ENCODE results near the gene CSNK1D.
"Not testable (repeated sequence)": the region's sequence is repeated elsewhere in the genome, so short reads cannot be mapped to it uniquely, and the experiment has no call there.

Gene CSNK1D

DNA sequence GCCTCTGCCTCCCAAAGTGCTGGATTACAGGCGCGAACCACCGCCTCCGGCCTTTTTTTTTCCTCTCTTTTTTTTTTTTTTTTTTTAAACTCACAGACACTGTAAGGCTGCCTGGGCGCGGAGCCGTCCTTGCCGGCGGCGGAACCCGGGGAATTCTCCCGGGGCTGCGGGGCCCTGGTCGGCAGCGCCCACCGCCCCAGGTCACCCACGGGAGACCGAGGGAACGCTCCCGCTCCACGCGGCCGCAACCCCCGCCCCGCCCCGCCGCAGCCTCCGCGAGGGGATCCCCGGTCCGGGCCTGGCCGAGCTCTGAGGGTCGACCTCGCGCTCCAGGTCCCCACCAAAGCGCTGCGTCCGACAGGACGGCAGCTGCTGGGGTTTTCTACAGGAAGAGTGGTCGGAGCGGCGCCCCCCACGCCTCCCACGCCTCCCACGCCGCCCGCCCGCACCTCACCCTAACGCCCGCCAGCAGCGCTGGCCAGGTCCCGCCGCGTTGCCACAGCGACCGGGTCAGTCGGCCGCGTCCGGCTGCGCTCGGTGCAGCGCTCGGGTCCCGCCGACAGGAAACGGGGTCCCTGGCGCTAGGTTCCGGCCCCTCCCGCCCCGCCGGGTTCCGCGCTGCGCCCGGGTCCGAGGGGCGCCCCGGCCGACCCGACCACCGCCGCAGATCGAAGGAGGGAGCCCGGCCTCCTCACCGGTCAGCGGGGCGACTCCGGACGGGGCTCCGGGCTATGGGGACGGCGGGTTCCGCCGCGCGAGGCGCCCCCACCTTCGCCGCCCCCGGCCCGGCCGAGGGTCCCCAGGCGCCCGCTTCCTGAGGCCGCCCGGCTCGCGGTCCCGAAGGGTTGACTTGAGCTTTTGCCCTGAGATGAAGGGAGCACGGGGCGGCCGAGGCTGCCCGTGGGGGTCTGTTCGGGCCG, 60.9 kb downstream of the CSNK1D start, which contains the start of gene CCDC57:
Gene CCDC57, minus strand, starts transcription at position 512 of the 920 bp plus-strand sequence. CDS start 10,898 bp downstream, outside the sequence.
- no peak for DNase-seq

DNA sequence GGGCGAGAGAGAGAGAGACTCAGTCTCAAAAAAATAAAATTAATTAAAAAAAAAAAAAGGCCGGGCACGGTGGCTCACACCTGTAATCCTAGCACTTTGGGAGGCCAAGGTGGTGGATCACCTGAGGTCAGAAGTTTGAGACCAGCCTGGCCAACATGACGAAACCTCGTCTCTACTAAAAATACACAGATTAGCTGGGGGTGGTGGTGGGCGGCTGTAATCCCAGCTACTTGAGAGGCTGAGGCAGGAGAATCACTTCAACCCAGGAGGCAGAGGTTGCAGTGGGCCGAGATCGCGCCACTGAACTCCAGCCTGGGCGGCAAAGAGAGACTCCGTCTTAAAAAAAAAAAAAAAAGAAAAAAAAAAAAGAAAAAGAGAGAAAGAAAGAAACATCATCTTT, 62.8 kb downstream of the CSNK1D start:
- not testable (repeated sequence) for DNase-seq

DNA sequence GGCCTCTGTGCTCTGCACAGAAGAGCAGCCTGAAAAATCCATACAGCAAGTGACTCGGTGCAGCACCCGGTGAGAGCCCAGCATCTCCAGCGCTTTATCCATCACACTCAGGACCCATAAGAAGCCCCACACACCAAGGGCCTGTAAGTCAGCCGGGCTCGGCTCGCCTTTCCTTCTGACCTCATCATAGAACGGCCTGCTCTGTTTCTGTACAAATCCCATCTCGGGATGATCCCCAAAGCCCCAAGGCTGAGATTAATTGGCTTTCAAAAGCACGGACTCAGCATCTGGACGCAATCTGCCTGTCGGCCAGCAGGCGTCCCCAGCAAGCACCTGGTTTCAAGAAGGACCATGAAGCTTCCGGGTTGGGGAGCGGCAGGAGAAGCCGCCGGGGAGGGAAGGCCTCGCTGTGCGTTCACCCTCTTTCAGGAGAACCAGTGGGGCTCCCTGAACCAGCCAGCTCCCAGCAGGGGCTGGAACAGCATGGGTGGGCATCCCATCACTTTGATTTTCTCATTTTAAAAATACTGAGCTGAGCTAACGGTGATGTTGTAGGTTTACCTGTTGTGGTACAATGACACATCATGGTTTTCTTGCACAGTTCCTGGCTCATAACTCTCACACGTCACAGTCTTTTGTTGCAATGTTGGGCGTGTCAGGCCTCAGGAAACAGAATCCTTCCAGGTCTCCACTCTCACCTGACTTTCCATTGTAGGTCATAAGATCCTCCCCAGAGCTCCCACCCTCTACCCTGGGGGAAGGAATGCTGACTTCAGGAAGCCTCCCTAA, 67.6 kb downstream of the CSNK1D start:
- DNase-seq, result peak; percentile 65

DNA sequence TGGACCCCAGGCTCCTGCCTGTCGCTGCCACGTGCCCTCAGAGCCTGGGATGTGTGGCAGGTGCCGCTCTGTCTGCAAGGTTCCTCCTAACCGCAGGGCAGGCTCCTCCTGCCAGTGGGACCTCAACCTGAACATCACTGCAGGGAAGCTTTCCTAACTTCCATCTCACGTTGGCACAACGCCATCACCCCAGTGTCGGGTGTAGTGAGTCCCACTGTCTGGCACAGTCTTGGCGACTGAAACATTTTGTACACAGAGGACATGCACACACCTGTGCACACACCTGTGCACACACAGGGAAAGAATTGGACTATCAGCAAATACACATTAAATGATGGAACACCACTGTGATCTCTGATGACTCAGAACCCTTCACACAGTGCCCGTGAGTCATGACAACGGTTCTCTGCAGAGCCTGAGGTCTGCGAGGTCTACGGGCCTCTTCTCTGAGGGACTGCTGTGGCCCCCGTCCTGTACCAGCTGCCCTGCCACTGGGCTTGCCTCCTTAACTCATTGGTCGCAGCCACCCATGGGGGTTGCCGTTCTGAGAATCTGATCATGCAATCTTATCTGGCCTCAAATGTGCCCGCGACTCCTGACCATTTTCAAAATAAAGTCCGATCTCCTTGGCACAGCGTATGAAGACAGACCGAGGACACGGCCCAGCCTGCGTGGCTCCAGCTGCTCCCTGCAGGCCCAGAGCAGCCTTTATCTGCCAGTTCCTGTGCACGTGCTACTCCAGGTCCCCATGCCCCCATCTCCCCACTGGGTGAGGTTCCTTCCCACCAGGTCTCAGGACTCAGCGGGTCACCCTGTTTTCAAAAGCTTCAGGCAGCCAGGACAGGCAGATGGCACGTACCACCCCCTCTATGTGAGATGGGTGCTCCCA, 68.4 kb downstream of the CSNK1D start:
- no peak for DNase-seq

DNA sequence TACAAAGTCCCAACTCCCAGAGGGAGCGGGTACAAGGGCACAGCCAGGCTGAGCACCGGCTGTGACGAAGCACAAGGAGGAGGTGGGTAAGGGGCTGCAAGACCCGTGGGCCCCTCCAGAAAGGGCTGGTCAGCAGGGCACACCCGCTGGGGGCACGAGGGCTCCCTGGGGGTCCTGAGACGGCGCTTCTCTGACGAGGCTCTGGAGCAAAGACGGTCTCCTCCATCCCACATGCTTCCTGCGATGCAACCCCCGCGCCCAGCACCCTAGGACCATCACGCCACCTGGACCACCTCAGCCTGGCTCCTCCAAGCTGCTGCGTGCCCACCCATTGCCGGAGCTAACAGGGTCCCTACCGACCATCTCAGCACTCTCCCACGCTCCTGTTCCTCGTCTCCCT, 69.6 kb downstream of the CSNK1D start:
- DNase-seq, result no peak

DNA sequence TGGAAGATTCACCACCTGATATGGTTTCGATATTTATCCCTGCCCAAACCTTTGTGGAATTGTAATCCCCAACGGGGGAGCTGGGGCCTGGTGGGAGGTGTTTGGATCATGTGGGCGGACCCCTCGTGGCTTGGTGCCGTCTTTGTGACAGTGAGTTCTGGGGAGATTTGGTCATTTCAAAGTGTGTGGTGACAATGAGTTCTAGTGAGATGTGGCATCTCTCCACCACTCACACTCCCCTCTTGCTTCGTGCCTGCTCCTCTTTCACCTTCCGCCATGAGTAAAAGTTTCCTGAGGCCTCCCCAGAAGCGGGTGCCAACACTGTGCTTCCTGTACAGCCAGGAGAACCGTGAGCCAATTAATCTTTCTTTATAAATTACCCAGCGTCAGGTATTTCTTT, 70.5 kb downstream of the CSNK1D start:
- DNase-seq, result no peak

DNA sequence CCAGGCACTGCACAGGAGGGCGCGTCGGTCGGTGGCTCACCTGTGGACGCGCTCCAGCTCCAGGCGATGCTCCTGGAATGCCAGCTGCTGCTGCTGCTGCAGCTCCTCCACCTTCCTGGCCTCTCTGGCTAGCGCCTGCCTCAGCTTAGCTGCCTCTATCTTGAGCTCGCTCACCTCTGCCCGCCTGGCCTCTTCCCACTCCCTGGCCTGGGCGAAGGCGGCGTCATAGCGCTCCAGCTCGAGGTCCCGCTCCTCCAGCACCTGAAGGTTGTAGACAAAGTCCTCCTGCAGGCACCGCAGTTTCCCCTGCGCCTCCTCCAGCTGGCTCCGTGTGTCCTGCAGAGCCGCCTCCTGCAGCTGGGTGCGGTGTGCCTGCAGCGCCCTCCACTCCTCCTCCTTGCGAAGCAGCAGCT, 72.0 kb downstream of the CSNK1D start:
- DNase-seq, result no peak

DNA sequence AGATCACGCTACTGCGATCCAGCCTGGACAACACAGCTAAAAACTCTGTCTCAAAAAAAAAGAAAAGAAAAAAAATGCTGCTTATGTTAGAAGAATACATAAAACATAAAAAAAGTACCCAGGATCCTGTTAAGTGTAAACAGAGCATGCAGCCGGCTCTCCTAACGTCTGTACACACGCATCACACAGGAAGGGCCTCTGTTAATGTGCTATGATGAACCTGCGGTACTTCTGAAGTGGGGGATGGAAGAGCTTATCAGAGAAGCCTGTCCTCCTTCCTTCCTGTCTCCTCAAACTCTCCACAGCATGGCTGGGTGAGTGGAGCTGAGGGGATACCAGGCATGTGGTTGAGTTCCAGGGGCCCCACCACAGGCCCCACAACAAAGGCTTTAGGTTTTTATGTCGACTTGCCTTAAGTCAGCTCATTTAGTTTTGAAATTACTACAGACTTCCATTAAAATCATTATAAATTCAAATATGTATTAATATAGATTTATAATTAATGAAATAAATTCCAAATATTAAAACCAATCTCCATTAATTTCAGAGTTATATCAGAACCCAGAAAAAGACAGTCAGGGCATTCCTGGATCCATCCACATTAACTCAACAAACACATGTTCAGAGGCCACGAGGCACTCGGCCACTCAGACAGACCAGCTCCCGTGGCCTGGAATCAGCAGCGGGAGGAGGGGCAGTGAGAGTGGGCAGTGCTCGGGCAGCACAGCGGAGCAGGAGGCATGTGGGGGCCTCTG, 72.6 kb downstream of the CSNK1D start:
- DNase-seq, result peak; percentile 37

DNA sequence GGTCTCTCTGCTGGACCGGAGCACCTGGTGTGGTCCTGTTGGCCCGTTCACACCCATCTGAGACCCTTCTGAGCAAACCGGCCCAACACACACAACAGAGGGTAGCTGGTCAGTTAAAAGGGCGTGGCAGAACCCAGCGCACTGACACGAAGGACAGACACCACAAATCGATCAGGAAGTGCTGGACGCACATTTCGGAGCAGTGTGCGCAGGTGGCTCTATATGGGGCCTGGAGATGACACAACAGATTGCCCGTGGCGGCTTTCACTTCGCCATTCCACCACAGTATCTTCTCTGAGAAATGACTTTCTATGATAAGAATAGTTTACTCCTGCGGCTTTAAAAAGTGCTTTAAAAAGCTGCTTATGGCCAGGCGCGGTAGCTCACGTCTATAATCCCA, 73.4 kb downstream of the CSNK1D start:
- DNase-seq, result no peak

DNA sequence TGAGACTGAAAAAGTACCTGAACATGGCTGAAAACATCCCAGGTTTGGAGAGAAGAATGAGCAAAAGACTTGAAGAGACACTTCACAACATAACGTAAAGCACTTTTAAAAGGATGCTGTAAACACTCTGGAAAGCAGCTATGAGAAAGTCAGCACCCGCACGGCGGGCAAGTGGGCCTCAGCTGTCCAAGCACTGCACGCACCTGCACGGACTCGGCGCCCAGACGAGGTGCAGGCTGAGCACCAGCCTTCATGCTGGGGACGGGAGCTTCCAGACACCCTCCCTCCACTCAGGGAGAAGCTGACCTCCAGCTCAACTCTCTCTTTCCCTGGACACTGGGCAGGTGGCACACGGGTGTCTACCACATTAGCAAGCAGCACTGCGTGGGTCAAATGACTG, 74.0 kb downstream of the CSNK1D start:
- no peak for DNase-seq

DNA sequence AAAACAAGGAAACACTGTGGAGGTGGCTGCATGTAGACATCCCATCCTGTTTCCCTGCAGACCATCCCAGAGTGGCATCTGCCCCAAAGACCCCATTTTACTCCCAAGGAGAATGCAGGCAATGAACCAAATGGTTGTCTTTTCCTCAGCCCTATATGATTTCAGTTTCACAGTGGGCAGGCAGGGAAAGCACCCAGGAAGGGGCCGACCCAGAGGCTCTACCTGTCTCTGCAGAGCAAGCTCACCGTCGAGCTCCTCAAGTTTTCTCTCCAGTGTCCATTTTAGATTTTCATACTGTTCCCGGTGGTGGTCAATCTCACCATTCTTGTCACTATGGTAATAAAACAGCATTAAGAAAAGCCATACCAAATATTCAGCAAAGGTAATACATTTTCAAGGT, 75.4 kb downstream of the CSNK1D start:
- no peak for DNase-seq

DNA sequence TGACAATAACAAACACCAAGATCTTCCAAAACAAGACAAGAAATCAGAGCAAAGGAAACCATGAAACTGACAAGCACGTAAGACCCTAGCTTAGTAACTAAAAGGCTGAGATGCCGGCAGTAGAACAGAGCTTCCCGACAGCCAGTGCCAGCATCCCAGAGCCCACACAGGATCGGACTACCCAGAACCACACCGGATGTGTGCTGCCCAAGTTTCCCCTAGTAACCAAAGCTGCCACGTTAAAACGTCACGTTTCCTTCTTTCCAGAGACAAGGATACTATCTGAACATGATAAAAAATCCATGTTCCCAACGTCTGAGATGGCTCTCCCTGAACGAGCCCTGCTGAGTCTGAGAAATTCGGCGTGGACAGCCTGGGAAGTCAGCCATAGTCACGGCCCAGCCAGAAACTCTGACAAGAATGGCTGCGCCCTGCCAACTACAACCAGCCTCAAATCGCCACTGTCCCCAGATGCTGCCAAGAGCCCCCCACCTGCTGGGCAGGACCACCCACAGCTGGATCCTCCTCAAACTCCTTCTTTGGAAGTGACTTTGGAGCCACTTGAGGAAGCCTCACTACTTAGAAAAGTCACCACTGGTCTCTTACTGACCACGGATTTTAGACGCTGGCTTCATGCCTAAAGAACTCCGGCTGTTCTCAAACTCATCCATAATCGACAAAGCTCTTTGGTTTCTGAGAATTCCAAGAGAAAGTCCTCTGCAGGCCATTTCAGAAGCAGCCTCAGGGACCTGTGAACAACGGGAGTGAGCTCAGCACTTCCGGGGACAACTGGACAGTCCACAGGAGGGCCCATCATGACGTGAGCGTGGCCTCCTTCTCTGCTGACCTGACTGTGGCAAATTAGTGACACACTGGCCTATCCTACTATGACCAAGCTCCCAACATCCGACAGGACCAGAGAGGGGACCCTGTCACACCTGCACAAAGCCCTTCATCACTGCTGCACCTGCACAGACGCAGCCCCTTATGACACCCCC, 77.5 kb downstream of the CSNK1D start:
- DNase-seq, result no peak

DNA sequence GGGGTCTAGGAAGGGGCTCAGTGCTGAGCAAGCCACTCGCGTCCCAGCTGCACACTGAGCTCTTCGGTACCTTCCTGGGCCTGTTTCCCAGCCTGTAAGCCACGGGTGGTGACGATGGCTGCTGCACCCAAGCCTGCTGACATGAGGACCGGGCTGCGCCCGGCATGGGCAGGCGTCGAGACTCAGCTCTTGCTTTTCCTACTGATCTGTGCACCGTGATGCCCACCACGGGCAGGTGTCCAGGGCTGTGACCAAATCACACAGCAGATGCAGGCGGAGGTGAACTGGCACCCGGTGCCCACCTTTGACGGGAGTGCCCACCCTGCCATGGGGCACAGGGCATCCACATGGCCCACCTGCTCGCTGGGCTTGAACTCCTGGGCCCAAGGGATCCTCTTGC, 78.7 kb downstream of the CSNK1D start:
- DNase-seq, result no peak

DNA sequence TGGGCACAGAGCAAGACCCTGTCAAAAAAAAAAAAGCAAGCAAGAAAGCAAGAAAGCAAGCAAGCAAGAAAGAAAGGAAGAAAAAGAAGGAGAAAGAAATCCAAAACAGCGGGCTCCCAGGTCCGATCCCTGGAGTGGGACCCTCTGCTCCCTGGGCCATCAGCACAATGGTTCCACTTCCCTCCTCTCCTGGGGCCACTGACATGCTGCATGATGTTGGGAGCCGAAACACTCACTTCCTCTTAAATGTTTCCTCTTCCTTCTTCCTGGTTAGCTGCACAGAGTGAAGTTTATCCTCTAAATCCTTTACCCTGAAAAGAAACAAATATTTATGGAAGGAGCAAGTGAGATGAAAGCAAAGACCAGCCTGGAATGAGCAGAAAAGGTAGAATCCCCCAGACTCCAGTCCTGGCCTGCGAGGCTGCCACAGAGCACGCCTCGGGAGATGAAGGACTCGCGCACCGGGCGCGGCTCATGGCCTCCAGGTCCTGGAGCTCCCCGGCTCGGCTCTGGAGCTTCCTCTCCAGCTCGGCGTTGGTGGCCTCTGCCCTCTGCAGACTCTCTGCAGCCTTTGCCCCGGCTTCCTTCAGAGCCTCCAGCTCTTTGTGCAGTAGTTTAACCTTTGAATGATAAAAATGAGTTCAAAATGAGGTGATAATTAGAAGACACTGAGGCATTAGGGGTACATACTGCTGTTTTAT, 79.8 kb downstream of the CSNK1D start:
- no peak for DNase-seq

DNA sequence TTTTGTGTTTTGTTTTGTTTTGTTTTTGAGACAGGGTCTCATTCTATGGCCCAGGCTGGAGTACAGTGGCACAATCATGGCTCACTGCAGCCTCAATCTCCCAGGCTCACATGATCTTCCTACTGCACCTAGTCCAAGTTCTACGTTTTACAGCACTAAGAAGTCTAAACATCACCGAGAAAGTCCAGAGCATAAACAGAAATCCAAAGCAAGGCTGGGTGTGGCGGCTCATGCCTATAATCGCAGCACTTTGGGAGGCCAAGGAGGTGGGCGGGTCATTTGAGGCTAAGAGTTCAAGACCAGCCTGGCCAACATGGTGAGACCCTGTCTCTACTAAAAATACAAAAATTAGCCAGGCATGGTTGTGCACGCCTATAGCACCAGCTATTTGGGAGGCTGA, 80.5 kb downstream of the CSNK1D start:
- DNase-seq, result not testable (repeated sequence)

Measured in activated T-cell treated with anti-CD3 and anti-CD28 coated beads for 4 hours (primary cell).